ENCODE data around the gene PUS1.
"Not testable (repeated sequence)": the region's sequence is repeated elsewhere in the genome, so short reads cannot be mapped to it uniquely, and the experiment has no call there.

Gene PUS1

GRCh38 chr12:131963381-131963780, 34.3 kb downstream of the PUS1 start:
- no peak for FAIRE-seq

- FAIRE-seq = no peak
These were observed 36.0 kb downstream of the PUS1 start for GRCh38 chr12:131965073-131965472.

- FAIRE-seq = no peak
These were observed 42.1 kb downstream of the PUS1 start for GRCh38 chr12:131971226-131971625.

- FAIRE-seq = no peak
These were observed 46.2 kb downstream of the PUS1 start for GRCh38 chr12:131975228-131975627.

- FAIRE-seq = no peak
These were observed 50.5 kb downstream of the PUS1 start for GRCh38 chr12:131979606-131980005.

GRCh38 chr12:131980263-131980662, 51.2 kb downstream of the PUS1 start:
- no peak for FAIRE-seq

- FAIRE-seq = no peak
These were observed 52.3 kb downstream of the PUS1 start for GRCh38 chr12:131981388-131981787.

- no peak for FAIRE-seq
These were observed 53.0 kb downstream of the PUS1 start for GRCh38 chr12:131982041-131982440.

- FAIRE-seq = no peak
These were observed 54.0 kb downstream of the PUS1 start for GRCh38 chr12:131983026-131983425.

- no peak for FAIRE-seq
These were observed 54.5 kb downstream of the PUS1 start for GRCh38 chr12:131983554-131983953.

GRCh38 chr12:131984334-131984733, 55.3 kb downstream of the PUS1 start:
- FAIRE-seq = no peak

- FAIRE-seq = not testable (repeated sequence)
These were observed 56.4 kb downstream of the PUS1 start for GRCh38 chr12:131985510-131985875.

- no peak for FAIRE-seq
These were observed 57.3 kb downstream of the PUS1 start for GRCh38 chr12:131986361-131986760.

GRCh38 chr12:131986910-131987309, 57.8 kb downstream of the PUS1 start:
- no peak for FAIRE-seq

GRCh38 chr12:131987552-131987951, 58.5 kb downstream of the PUS1 start:
- no peak for FAIRE-seq

GRCh38 chr12:131988054-131988796, 59.1 kb downstream of the PUS1 start:
- no peak for FAIRE-seq

GRCh38 chr12:131989021-131989420, 59.9 kb downstream of the PUS1 start:
- no peak for FAIRE-seq

GRCh38 chr12:131990066-131990979, 61.2 kb downstream of the PUS1 start:
- FAIRE-seq = no peak

GRCh38 chr12:131990980-131991305, 61.9 kb downstream of the PUS1 start:
- no peak for FAIRE-seq

- no peak for FAIRE-seq
These were observed 62.8 kb downstream of the PUS1 start for GRCh38 chr12:131991816-131992430.

- FAIRE-seq = no peak
These were observed 65.5 kb downstream of the PUS1 start for GRCh38 chr12:131994589-131994988.
